Effector memory CD8-positive, alpha-beta T cell (primary cell): ENCODE results near the gene ESRRA.

Experiments used
- ATAC-seq: fragments of 150-1000 bp; cut with Tn5 transposase; replicated peaks from 2 replicates; pipeline ENCODE4 v1.10.0; 2021; ENCODE audit warnings: mild to moderate bottlenecking, moderate library complexity
- DNase-seq, 3 experiments: peaks; one replicate each; pipeline ENCODE4 v3.0.0; 2021
- H3K27ac Mint-ChIP-seq, 2 donors: one replicate each; pipeline ENCODE4 v1.8.0; 2022; ENCODE audit warnings: mild to moderate bottlenecking in 2 of 2, mixed read lengths in 2 of 2, moderate library complexity in 2 of 2
- H3K27me3 Mint-ChIP-seq, 2 donors: one replicate each; pipeline ENCODE4 v1.8.0; 2022; ENCODE audit warnings: mixed read lengths in 2 of 2
- H3K36me3 Mint-ChIP-seq: one replicate; pipeline ENCODE4 v1.8.0; 2022; ENCODE audit warnings: mild to moderate bottlenecking, moderate library complexity, mixed read lengths; ENCODE audit not compliant: insufficient read depth
- H3K4me1 Mint-ChIP-seq, 2 donors: one replicate each; pipeline ENCODE4 v1.8.0; 2022; ENCODE audit warnings: low read depth in 2 of 2, mixed read lengths in 2 of 2
- H3K4me3 Mint-ChIP-seq, 2 donors: one replicate each; pipeline ENCODE4 v1.8.0; 2022; ENCODE audit warnings: mild to moderate bottlenecking in 2 of 2, mixed read lengths in 2 of 2, moderate library complexity in 2 of 2
- H3K9me3 Mint-ChIP-seq, 2 donors: one replicate each; pipeline ENCODE4 v1.8.0; 2022; ENCODE audit warnings: mixed read lengths in 2 of 2

The ESRRA gene

GRCh38 chr11:64281957-64282770 is 23.2 kb upstream of the ESRRA start:
- Mint-ChIP-seq H3K4me1 (peaks cover 14 to 22% of the 10 kb centered on the region in 2 donors), H3K9me3 (no peaks in the 10 kb centered on the region), H3K36me3 (peaks cover 49% of the 10 kb centered on the region), H3K27me3 (no peaks in the 10 kb centered on the region), H3K4me3 (no peak overlapping the region), H3K27ac (peak overlapping the region in 1 of 2 donors; percentile 99)
- ATAC-seq (no peak), DNase-seq (no peak)

- Mint-ChIP-seq H3K27me3 (no peaks in the 10 kb centered on the region), H3K4me3 (peak overlapping the region; percentile 88 to 90), H3K27ac (peak overlapping the region; percentile 97 to 99), H3K36me3 (peaks cover 46% of the 10 kb centered on the region), H3K9me3 (no peaks in the 10 kb centered on the region), H3K4me1 (peaks cover 14 to 22% of the 10 kb centered on the region in 2 donors)
- no peak for DNase-seq
- ATAC-seq: no peak
Observed at GRCh38 chr11:64283092-64283491, 22.2 kb upstream of the ESRRA start.

- peak within 1 kb of the TSS; percentile 88 to 90 for H3K4me3 Mint-ChIP-seq
- H3K27ac Mint-ChIP-seq: peak within 1 kb of the TSS; percentile 97 to 99
- H3K36me3 Mint-ChIP-seq: peaks cover 48% of the 10 kb centered on the region
- H3K4me1 Mint-ChIP-seq: peaks cover 14 to 22% of the 10 kb centered on the region in 2 donors
- ATAC-seq: peak; percentile 78
- H3K27me3 Mint-ChIP-seq: no peaks in the 10 kb centered on the region
- H3K9me3 Mint-ChIP-seq: no peaks in the 10 kb centered on the region
- DNase-seq: peak; percentile 86 to 88 (median 87)
Observed at GRCh38 chr11:64284048-64284961, 21.0 kb upstream of the ESRRA start, which contains the start of gene BAD. Gene BAD, minus strand, starts transcription at chr11:64284665. Its CDS starts 297 bp downstream, at chr11:64284368.

- ATAC-seq (peak; percentile 75), DNase-seq (peak; percentile 91 to 97 (median 96))
- Mint-ChIP-seq H3K36me3 (peaks cover 49% of the 10 kb centered on the region), H3K27me3 (peaks cover 0 to 2% of the 10 kb centered on the region in 2 donors), H3K4me1 (peaks cover 14 to 22% of the 10 kb centered on the region in 2 donors), H3K4me3 (peak within 1 kb of the TSS; percentile 88 to 90), H3K27ac (peak within 1 kb of the TSS; percentile 97 to 99), H3K9me3 (no peaks in the 10 kb centered on the region)
Observed at GRCh38 chr11:64284962-64285884, 20.1 kb upstream of the ESRRA start, which contains the start of gene GPR137. Gene GPR137, plus strand, starts transcription at chr11:64285848. Its CDS starts 677 bp downstream, at chr11:64286525.

- Mint-ChIP-seq H3K27me3 (peaks cover 8 to 11% of the 10 kb centered on the region in 2 donors), H3K9me3 (no peaks in the 10 kb centered on the region), H3K4me3 (peak overlapping the region; percentile 88 to 90), H3K4me1 (peaks cover 14 to 26% of the 10 kb centered on the region in 2 donors), H3K36me3 (peaks cover 50% of the 10 kb centered on the region), H3K27ac (peak overlapping the region; percentile 85 to 99)
- no peak for DNase-seq
- no peak for ATAC-seq
Observed at GRCh38 chr11:64285885-64286800, 19.2 kb upstream of the ESRRA start.

- DNase-seq (no peak), ATAC-seq (no peak)
- Mint-ChIP-seq H3K36me3 (peaks cover 48% of the 10 kb centered on the region), H3K27ac (peak overlapping the region; percentile 85 to 99), H3K27me3 (peaks cover 8 to 12% of the 10 kb centered on the region in 2 donors), H3K9me3 (no peaks in the 10 kb centered on the region), H3K4me1 (peaks cover 14 to 25% of the 10 kb centered on the region in 2 donors), H3K4me3 (peak overlapping the region; percentile 79 to 90)
Observed at GRCh38 chr11:64286801-64287159, 18.5 kb upstream of the ESRRA start.

GRCh38 chr11:64287676-64288352 is 17.5 kb upstream of the ESRRA start:
- peaks cover 14 to 25% of the 10 kb centered on the region in 2 donors for H3K4me1 Mint-ChIP-seq
- no peak overlapping the region for H3K4me3 Mint-ChIP-seq
- H3K9me3 Mint-ChIP-seq: no peaks in the 10 kb centered on the region
- ATAC-seq: no peak
- peaks cover 46% of the 10 kb centered on the region for H3K36me3 Mint-ChIP-seq
- H3K27me3 Mint-ChIP-seq: peaks cover 8 to 19% of the 10 kb centered on the region in 2 donors
- H3K27ac Mint-ChIP-seq: no peak overlapping the region
- DNase-seq: no peak

- Mint-ChIP-seq H3K27me3 (peaks cover 14 to 24% of the 10 kb centered on the region in 2 donors), H3K36me3 (peaks cover 43% of the 10 kb centered on the region), H3K4me1 (peaks cover 14 to 20% of the 10 kb centered on the region in 2 donors), H3K9me3 (no peaks in the 10 kb centered on the region), H3K27ac (no peak overlapping the region), H3K4me3 (no peak overlapping the region)
- ATAC-seq (no peak), DNase-seq (no peak)
Observed at GRCh38 chr11:64288353-64288750, 17.0 kb upstream of the ESRRA start.

GRCh38 chr11:64289002-64289564 is 16.2 kb upstream of the ESRRA start:
- no peak overlapping the region for H3K4me3 Mint-ChIP-seq
- H3K36me3 Mint-ChIP-seq: peaks cover 38% of the 10 kb centered on the region
- H3K27me3 Mint-ChIP-seq: peaks cover 21 to 31% of the 10 kb centered on the region in 2 donors
- no peaks in the 10 kb centered on the region for H3K9me3 Mint-ChIP-seq
- H3K4me1 Mint-ChIP-seq: peaks cover 11 to 16% of the 10 kb centered on the region in 2 donors
- DNase-seq: no peak
- H3K27ac Mint-ChIP-seq: no peak overlapping the region
- no peak for ATAC-seq

GRCh38 chr11:64290352-64291261 is 14.7 kb upstream of the ESRRA start:
- Mint-ChIP-seq H3K4me3 (peak overlapping the region; percentile 73 to 74), H3K27me3 (peaks cover 34 to 47% of the 10 kb centered on the region in 2 donors), H3K36me3 (peaks cover 25% of the 10 kb centered on the region), H3K4me1 (peaks cover 8 to 16% of the 10 kb centered on the region in 2 donors), H3K27ac (no peak overlapping the region), H3K9me3 (no peaks in the 10 kb centered on the region)
- no peak for ATAC-seq
- no peak for DNase-seq
